Lung (tissue), 12 donors: ENCODE data around the gene CAMK1G. TPM values are rescaled to one million over a fixed set of nuclear protein-coding genes. Genes with fewer than 3 reads are reported as not detected.

Experiments
- ATAC-seq: fragments of 200-7000 bp; cut with Tn5 transposase; one replicate; pipeline ENCODE4 v1.9.1; 2020; ENCODE audit warnings: moderate number of reproducible peaks; ENCODE audit not compliant: insufficient read depth, low FRiP score
- DNase-seq, 3 donors: peaks; one replicate each; pipeline ENCODE4 v3.0.0-alpha.2; 2013 to 2017
- H3K27ac ChIP-seq, 2 donors: one replicate each; pipeline ENCODE4 v1.5.1; 2013; ENCODE audit warnings: mild to moderate bottlenecking in 2 of 2, moderate library complexity in 2 of 2, control low read depth in 1 of 2, inconsistent platforms in 1 of 2, low read depth in 1 of 2, low read length in 1 of 2
- H3K27me3 ChIP-seq, 3 donors: one replicate each; pipeline ENCODE4 v1.5.1; 2013; ENCODE audit warnings: low read length in 2 of 3; ENCODE audit not compliant: control insufficient read depth in 3 of 3, insufficient read depth in 3 of 3
- H3K36me3 ChIP-seq, 4 donors: one replicate each; pipeline ENCODE4 v1.5.1; 2013; ENCODE audit warnings: low read length in 4 of 4, mild to moderate bottlenecking in 1 of 4, moderate library complexity in 1 of 4; ENCODE audit not compliant: control insufficient read depth in 4 of 4, insufficient read depth in 4 of 4
- H3K4me1 ChIP-seq, 5 donors: one replicate each; pipeline ENCODE4 v1.5.1; 2013; ENCODE audit warnings: low read length in 5 of 5, mild to moderate bottlenecking in 2 of 5, moderate library complexity in 1 of 5; ENCODE audit not compliant: control insufficient read depth in 5 of 5, insufficient read depth in 5 of 5
- H3K4me3 ChIP-seq: one replicate; pipeline ENCODE4 v1.5.1; 2013; ENCODE audit warnings: mild to moderate bottlenecking, control low read depth, moderate library complexity
- H3K9ac ChIP-seq, 2 donors: one replicate each; pipeline ENCODE4 v1.5.1; 2013; ENCODE audit warnings: low read length in 2 of 2, control low read depth in 1 of 2; ENCODE audit not compliant: insufficient read depth in 1 of 2
- H3K9me3 ChIP-seq, 4 donors: one replicate each; pipeline ENCODE4 v1.5.1; 2013; ENCODE audit warnings: low read length in 3 of 4, mild to moderate bottlenecking in 1 of 4, moderate library complexity in 1 of 4; ENCODE audit not compliant: control insufficient read depth in 4 of 4, insufficient read depth in 3 of 4
- WGBS, 2 donors: extraction: QIAGEN DNeasy Blood & Tissue Kit; methylation state at CpG; one replicate each; pipeline ENCODE4 v1.1.7; 2013; 5-methylcytosine and 5-hydroxymethylcytosine counted together
- polyA plus RNA-seq, 2 donors: library from polyadenylated mRNA; stranded (reverse); fragments of 200-250 nt; gene quantifications; one replicate each; pipeline ENCODE4 v1.2.1, GENCODE V29; 2013
- total RNA-seq, 2 donors: library from RNA; depleted of rRNA in 1 of 2; stranded (reverse); fragments of >200 nt in 1 of 2; gene quantifications; one replicate each; pipeline ENCODE4 v1.2.1, GENCODE V29; 2014 to 2021
- TF ChIP-seq, protein P1 (sequence below): IDR thresholded peaks from 2 replicates; pipeline ENCODE4 v1.5.1; 2012; ENCODE audit warnings: mild to moderate bottlenecking; ENCODE audit errors: control extremely low read depth, extremely low read depth
- donor health status: control.
- donor health status: control.
- donor health status: Bipolar disorder and iron deficiency.
- donor health status: healthy.
- donor health status: DM: yes; HTN: yes; CAD: no.

Gene CAMK1G
- total and polyA plus RNA-seq, 4 donors, result 0.14 to 2.4 (median 0.80) TPM; not detected in 1

- ATAC-seq, result no peak
Measured at GRCh38 chr1:209564849-209565248, 18.7 kb upstream of the CAMK1G start.

DNA sequence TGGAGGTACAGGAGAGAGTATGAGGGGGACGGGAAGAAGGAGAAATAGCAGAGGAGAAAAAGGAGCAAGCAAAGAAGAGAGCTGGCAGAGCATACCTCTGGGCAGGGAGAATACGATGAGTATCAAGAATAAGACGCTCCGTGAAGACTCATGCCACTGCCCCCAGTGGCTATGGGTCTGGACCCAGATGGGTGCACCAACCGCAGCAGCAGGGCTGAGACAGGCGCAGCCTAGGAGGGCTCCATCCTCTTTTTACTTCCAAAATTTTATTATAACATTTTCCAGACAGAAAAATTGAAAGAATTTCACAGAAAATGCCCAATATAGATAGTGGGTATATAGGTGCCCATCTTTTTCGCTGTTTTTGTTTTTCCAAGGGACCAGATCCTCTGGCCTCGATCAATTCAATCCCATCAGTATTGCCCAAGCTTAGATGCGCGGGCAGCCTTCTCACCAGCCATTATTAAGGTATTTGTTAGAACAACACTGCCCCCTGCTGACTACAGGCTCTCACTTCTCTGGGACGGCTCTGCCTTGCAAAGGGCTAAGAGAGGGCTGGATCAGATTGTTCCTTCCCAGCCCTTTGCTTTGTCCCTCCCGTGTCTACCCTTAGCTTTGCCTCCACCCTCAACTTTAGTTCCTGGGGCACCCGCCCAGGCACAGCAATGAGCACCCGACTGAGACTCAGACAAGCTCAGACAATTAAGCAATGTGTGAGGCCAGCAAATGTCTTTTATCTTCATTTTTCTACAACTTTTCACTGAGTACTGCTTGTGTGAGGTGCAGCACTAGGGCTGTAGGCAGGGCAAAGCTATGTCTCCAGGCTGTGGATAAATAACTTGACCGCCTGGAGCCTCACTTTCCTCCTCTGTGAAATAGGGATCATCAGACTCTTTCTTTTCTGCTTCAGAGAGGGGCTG lies 17.5 kb upstream of the CAMK1G start:
- no peak overlapping the region for H3K9ac ChIP-seq
- peaks cover 0 to 6% (median 0%) of the 10 kb centered on the region in 5 donors for H3K4me1 ChIP-seq
- DNase-seq (peak; percentile 86 to 90 (median 89)), ATAC-seq (peak; percentile 73)
- WGBS, 2 donors, result 36 to 41% methylated on average over 15 of the region's 15 CpGs
- H3K27ac ChIP-seq, result no peak overlapping the region
- TF ChIP-seq, protein P1, sequence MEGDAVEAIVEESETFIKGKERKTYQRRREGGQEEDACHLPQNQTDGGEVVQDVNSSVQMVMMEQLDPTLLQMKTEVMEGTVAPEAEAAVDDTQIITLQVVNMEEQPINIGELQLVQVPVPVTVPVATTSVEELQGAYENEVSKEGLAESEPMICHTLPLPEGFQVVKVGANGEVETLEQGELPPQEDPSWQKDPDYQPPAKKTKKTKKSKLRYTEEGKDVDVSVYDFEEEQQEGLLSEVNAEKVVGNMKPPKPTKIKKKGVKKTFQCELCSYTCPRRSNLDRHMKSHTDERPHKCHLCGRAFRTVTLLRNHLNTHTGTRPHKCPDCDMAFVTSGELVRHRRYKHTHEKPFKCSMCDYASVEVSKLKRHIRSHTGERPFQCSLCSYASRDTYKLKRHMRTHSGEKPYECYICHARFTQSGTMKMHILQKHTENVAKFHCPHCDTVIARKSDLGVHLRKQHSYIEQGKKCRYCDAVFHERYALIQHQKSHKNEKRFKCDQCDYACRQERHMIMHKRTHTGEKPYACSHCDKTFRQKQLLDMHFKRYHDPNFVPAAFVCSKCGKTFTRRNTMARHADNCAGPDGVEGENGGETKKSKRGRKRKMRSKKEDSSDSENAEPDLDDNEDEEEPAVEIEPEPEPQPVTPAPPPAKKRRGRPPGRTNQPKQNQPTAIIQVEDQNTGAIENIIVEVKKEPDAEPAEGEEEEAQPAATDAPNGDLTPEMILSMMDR, result peak; percentile 43
- no peaks in the 10 kb centered on the region for H3K9me3 ChIP-seq
- no peak overlapping the region for H3K4me3 ChIP-seq
- peaks cover 0 to 3% (median 2%) of the 10 kb centered on the region in 3 donors for H3K27me3 ChIP-seq
- no peaks in the 10 kb centered on the region for H3K36me3 ChIP-seq

More at GRCh38 chr1:209564849-209565248, 18.7 kb upstream of the CAMK1G start:
- 58 to 77% methylated on average over 4 of the region's 4 CpGs for WGBS, 2 donors
- Histone ChIP-seq H3K4me3 (no peak overlapping the region), H3K36me3 (no peaks in the 10 kb centered on the region), H3K9me3 (no peaks in the 10 kb centered on the region), H3K27ac (no peak overlapping the region), H3K4me1 (peaks cover 0 to 6% (median 0%) of the 10 kb centered on the region in 5 donors), H3K9ac (no peak overlapping the region), H3K27me3 (peaks cover 0 to 2% (median 1%) of the 10 kb centered on the region in 3 donors)
- no peak for DNase-seq
- TF ChIP-seq, protein P1, result no peak

DNA sequence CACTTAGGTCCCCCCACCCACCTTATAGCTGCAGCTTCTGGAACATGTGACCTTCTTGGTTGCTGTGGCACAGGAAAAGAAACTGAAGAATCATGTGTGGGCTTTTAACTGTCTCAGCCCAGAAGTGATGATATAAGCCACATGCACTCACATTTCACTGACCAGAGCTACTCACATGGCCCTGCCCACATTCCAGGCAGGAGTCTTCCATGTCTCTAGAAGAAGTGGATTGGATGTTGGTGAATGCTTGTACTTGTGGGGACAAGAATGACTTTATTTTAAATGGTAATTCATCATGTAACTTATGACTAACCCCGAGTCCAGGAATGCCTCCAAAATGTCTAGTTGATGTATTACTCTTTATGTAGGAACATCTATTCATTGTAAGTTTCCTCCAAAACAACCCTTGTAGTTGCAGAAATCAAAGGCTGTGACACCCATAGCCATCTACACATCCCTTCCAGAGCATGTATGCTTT lies 15.8 kb upstream of the CAMK1G start:
- Histone ChIP-seq H3K27ac (no peak overlapping the region), H3K27me3 (peaks cover 0 to 3% (median 2%) of the 10 kb centered on the region in 3 donors), H3K4me3 (no peak overlapping the region), H3K9ac (no peak overlapping the region), H3K4me1 (peaks cover 0 to 6% (median 0%) of the 10 kb centered on the region in 5 donors), H3K9me3 (no peaks in the 10 kb centered on the region), H3K36me3 (no peaks in the 10 kb centered on the region)
- TF ChIP-seq, protein P1, result no peak
- DNase-seq (no peak), ATAC-seq (no peak)
- WGBS, 2 donors, result 24 to 29% methylated on average over 1 of the region's 1 CpG
